GM12864 (cell line): ENCODE results near the gene KIF26B.

ENCODE experiments used
- DNase-seq: peaks from one replicate; pipeline ENCODE4 v3.0.0-alpha.2; 2011; ENCODE audit warnings: low read depth
- H3K4me3 ChIP-seq: 2 replicates; pipeline ENCODE4 v1.5.1; 2011; ENCODE audit warnings: mild to moderate bottlenecking, low read depth, low read length, control low read depth
- CTCF ChIP-seq: IDR thresholded peaks from 2 replicates; pipeline ENCODE4 v1.5.1; 2011; ENCODE audit warnings: low read depth, mild to moderate bottlenecking, moderate library complexity, low read length, control low read depth, inconsistent platforms; ENCODE audit errors: missing control alignments

The KIF26B gene

GRCh38 chr1:245444147-245444828, 289.5 kb downstream of the KIF26B start:
- DNase-seq: no peak
- no peak overlapping the region for H3K4me3 ChIP-seq
- no peak for TF ChIP-seq CTCF

GRCh38 chr1:245444945-245445344, 290.2 kb downstream of the KIF26B start:
- TF ChIP-seq CTCF: no peak
- H3K4me3 ChIP-seq: no peak overlapping the region
- DNase-seq: no peak

DNA sequence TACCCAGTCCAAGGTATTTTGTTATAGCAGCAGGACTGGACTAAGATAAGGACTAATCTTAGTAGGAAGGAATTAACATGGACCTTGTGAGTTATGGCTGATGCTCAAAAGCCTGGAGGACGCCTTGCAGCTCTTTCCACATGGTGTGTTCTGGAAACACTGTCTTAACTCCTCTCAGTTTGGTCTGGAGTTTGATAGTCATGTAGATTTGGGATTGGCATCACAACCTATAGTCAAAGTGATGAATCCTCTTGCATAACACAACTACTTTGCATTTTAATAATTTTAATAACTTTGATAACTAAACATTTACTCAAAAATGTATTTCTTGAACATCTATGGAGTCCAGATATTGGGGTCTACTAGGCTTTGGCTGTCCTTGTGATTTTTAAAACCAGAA, 293.7 kb downstream of the KIF26B start:
- H3K4me3 ChIP-seq: no peak overlapping the region
- TF ChIP-seq CTCF: no peak
- DNase-seq: no peak

DNA sequence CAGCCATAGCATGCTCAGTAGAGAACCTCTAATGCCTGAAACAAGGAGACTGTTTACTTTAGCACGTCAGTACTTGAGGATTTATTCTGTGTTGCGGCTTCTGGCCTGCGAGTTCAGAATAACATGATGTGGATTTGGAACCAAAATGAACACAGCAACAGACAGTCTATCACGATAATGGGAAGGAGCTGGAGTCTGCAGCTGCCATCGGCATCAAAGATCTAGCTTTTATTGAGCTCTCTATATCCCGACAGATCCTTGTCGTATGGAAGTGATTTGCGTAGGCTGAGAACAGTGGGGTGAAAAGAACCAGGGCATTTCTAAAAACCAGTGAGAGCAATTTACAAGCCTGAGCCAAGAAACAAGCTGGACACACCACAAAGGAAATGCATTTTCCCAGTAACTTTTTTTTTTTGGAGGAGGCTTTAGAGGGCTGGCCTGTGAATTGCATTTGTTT, 294.2 kb downstream of the KIF26B start:
- TF ChIP-seq CTCF: no peak
- no peak overlapping the region for H3K4me3 ChIP-seq
- DNase-seq: no peak

DNA sequence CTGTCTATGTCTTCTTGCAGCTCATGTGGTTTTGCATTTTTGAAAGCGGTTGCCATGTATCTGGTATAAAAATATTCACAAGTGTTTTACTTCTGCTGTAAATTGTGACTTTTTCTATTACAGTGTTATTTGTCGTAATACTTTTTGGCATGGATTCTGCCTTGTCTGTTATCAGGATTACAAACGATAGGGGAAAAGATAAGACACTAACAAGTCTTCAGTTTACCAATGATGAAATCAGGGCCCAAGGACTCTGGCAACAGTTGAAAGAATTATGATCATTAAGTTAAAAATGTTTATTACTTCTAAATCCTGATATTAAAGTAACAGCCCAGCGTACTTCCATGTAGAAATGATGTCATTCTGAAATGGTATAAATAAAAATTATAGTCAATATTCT, 298.8 kb downstream of the KIF26B start:
- no peak for TF ChIP-seq CTCF
- H3K4me3 ChIP-seq: no peak overlapping the region
- DNase-seq: no peak

DNA sequence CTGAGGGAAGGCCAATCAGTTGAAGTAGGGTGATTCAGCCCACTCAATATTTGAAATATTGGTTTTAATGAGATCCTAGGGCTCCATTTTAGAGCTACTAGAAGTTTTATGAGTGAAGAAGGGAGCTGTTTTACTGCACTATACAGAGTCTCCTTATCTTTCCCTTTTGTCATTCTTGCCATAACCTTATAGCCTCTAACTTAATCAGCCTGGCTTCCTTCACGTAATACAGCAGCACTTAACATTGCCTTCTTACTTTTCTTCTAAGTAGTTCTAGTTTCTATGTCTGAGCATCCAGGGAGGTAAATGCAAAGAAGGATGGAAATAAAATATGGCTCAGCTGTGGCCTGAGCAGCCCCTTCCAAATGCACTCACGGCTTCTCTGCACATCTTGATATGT, 299.3 kb downstream of the KIF26B start:
- no peak for DNase-seq

More for the DNA sequence above, 299.3 kb downstream of the KIF26B start:
- H3K4me3 ChIP-seq: no peak overlapping the region
- TF ChIP-seq CTCF: no peak
